GM12878 (cell line): Measurements from ENCODE around the gene RNF167. TPM values are rescaled to one million over a fixed set of nuclear protein-coding genes. Genes with fewer than 3 reads are reported as not detected.

Experiments used
- ATAC-seq: fragments of 200-7000 bp; cut with Tn5 transposase; 3 replicates; pipeline ENCODE4 v1.9.1; 2020; ENCODE audit warnings: mild to moderate bottlenecking, moderate library complexity
- BruUV-seq: library from RNA; stranded (reverse); fragments of 400-500 nt; replicated peaks from 2 replicates; lab custom pipeline; 2021; lab: Mats Ljungman, UMichigan
- CTCF ChIA-PET: fragments of 300-600 bp; sonication (Branson Sonifier 250); formaldehyde crosslinking; extraction: SDS; loops from one replicate; lab custom pipeline; 2021; ENCODE audit warnings: inconsistent platforms; lab: Yijun Ruan, JAX
- POLR2A ChIA-PET: fragments of 350-600 bp; formaldehyde crosslinking; extraction: SDS; loops from one replicate; lab custom pipeline; 2021; ENCODE audit warnings: inconsistent platforms; lab: Charles Lee
- RAD21 ChIA-PET: fragments of 300-600 bp; sonication (Branson Sonifier 250); formaldehyde crosslinking; loops from one replicate; lab custom pipeline; 2023; ENCODE audit warnings: antibody characterized with exemption; ENCODE audit not compliant: unreplicated experiment; lab: Charles Lee
- SMC1A ChIA-PET: fragments of 300-600 bp; sonication (Branson Sonifier 250); formaldehyde crosslinking; loops from one replicate; lab custom pipeline; 2023; ENCODE audit not compliant: unreplicated experiment, uncharacterized antibody; lab: Charles Lee
- DNase-seq: peaks from one replicate; pipeline ENCODE4 v3.0.0-alpha.2; 2011; ENCODE audit warnings: low read depth, low spot score
- FAIRE-seq: peaks from 3 replicates; lab custom pipeline; 2011; peaks lifted over from hg19 to GRCh38; lab: Jason Lieb, UNC
- H2AFZ ChIP-seq: 2 replicates; pipeline ENCODE4 v1.6.0; 2011; ENCODE audit warnings: low read depth, low read length, control low read depth; ENCODE audit not compliant: control insufficient read depth
- H3K27ac ChIP-seq: 2 replicates; pipeline ENCODE4 v1.5.1; 2011; ENCODE audit warnings: control low read depth; ENCODE audit not compliant: control insufficient read depth, insufficient read depth
- H3K27me3 ChIP-seq, 2 experiments: replicated peaks in 1 of 2; 2 replicates each; pipeline versions ENCODE4 v1.6.0 to v1.6.1; 2011; ENCODE audit warnings: low read length in 1 of 2; ENCODE audit not compliant: control insufficient read depth in 2 of 2, insufficient read depth in 2 of 2
- H3K36me3 ChIP-seq, 2 experiments: 2 replicates each; pipeline ENCODE4 v1.5.1; 2011; ENCODE audit warnings: low read length in 1 of 2; ENCODE audit not compliant: control insufficient read depth in 2 of 2, insufficient read depth in 2 of 2
- H3K4me1 ChIP-seq: 2 replicates; pipeline ENCODE4 v1.6.1; 2011; ENCODE audit warnings: mild to moderate bottlenecking, low read length, moderate library complexity, mixed read lengths; ENCODE audit not compliant: control insufficient read depth, insufficient read depth
- H3K4me2 ChIP-seq: 2 replicates; pipeline ENCODE4 v1.6.0; 2011; ENCODE audit warnings: control low read depth; ENCODE audit not compliant: control insufficient read depth, insufficient read depth
- H3K4me3 ChIP-seq: fragments of 200-600 bp; sonication (generic); 2 replicates; pipeline ENCODE4 v1.5.1; 2016
- H3K79me2 ChIP-seq: 2 replicates; pipeline ENCODE4 v1.6.0; 2011; ENCODE audit warnings: low read length; ENCODE audit not compliant: control insufficient read depth, insufficient read depth
- H3K9ac ChIP-seq: 2 replicates; pipeline ENCODE4 v1.8.0; 2011; ENCODE audit warnings: low read length, control low read depth, mixed read lengths; ENCODE audit not compliant: control insufficient read depth, insufficient read depth
- H3K9me3 ChIP-seq: replicated peaks from 3 replicates; pipeline ENCODE4 v1.5.1; 2011; ENCODE audit warnings: mild to moderate bottlenecking, low read length; ENCODE audit not compliant: control insufficient read depth, insufficient read depth
- H4K20me1 ChIP-seq: 2 replicates; pipeline ENCODE4 v1.6.0; 2011; ENCODE audit not compliant: control insufficient read depth, insufficient read depth
- BCL11A ChIP-seq: IDR thresholded peaks from 2 replicates; pipeline ENCODE4 v1.6.1; 2011; ENCODE audit warnings: low read depth, low read length
- BCL3 ChIP-seq: IDR thresholded peaks from 2 replicates; pipeline ENCODE4 v1.6.1; 2011; ENCODE audit warnings: borderline replicate concordance, low read depth, mild to moderate bottlenecking, moderate library complexity, low read length; ENCODE audit not compliant: insufficient read depth, poor library complexity, severe bottlenecking
- BCLAF1 ChIP-seq: fragments of 450-650 bp; IDR thresholded peaks from 2 replicates; pipeline ENCODE4 v1.6.1; 2017; ENCODE audit warnings: antibody characterized with exemption, mild to moderate bottlenecking, moderate library complexity
- CREB1 ChIP-seq: IDR thresholded peaks from 2 replicates; pipeline ENCODE4 v1.6.1; 2012; ENCODE audit warnings: low read depth, mild to moderate bottlenecking, inconsistent platforms
- GABPA ChIP-seq: IDR thresholded peaks from 2 replicates; pipeline ENCODE4 v1.6.1; 2014; ENCODE audit warnings: antibody characterized with exemption, low read depth, mild to moderate bottlenecking, inconsistent platforms
- NR2F1 ChIP-seq: fragments of 450-650 bp; conservative IDR thresholded peaks from 2 replicates; pipeline ENCODE4 v1.6.1; 2017; ENCODE audit warnings: mild to moderate bottlenecking
- NRF1 ChIP-seq: conservative IDR thresholded peaks from 2 replicates; pipeline ENCODE4 v1.6.1; 2011; ENCODE audit warnings: mild to moderate bottlenecking, low read depth, low read length, improper control_type of control experiment
- RBBP5 ChIP-seq: fragments of 200-600 bp; sonication (generic); conservative IDR thresholded peaks from 2 replicates; pipeline ENCODE4 v1.6.1; 2016
- SMC3 ChIP-seq: IDR thresholded peaks from 2 replicates; pipeline ENCODE4 v1.6.1; 2011; ENCODE audit warnings: low read length, improper control_type of control experiment, borderline replicate concordance
- SUZ12 ChIP-seq: fragments of 200-600 bp; sonication (generic); IDR thresholded peaks from one replicate; pipeline ENCODE4 v1.6.1; 2018; ENCODE audit warnings: antibody characterized with exemption, mild to moderate bottlenecking; ENCODE audit not compliant: unreplicated experiment
- USF1 ChIP-seq: IDR thresholded peaks from 2 replicates; pipeline ENCODE4 v1.6.1; 2011; ENCODE audit warnings: borderline replicate concordance, low read depth, mild to moderate bottlenecking, moderate library complexity, mixed read lengths, low read length; ENCODE audit not compliant: insufficient read depth; ENCODE audit errors: extremely low read length
- WGBS: methylation state at CpG from one replicate; pipeline ENCODE4 v1.1.6; 2016; ENCODE audit warnings: low lambda C conversion rate; ENCODE audit not compliant: insufficient replicate concordance, insufficient coverage; ENCODE audit errors: missing lambda C conversion rate; 5-methylcytosine and 5-hydroxymethylcytosine counted together
- in situ Hi-C: fragments of 300-500 bp; cut with MboI; formaldehyde crosslinking; loops from 9 replicates; pipeline ENCODE4 v1.14.3; 2018; ENCODE audit warnings: mixed read lengths
- intact Hi-C: fragments of 100-400 bp; cut with micrococcal nuclease; formaldehyde crosslinking; loops from one replicate; pipeline ENCODE4 v1.14.2; 2022; ENCODE audit not compliant: unreplicated experiment
- polyA plus RNA-seq, 11 experiments: library from polyadenylated mRNA; depleted of rRNA in 4 of 11; unstranded in 6 of 11; stranded (reverse) in 5 of 11; fragments of >200 nt; fragmentation: Nextera tagmentation in 4 of 11; fragmentation: Illumina TruSeq in 1 of 11; extraction: Ambion mirVana in 4 of 11; extraction: Trizol in 1 of 11; gene quantifications; 1 replicate in 1 of 11; 2 replicates in 10 of 11; pipeline versions ENCODE4 v1.2.1 to v1.2.3, GENCODE V29; 2011 to 2016; ENCODE audit warnings: inconsistent platforms in 2 of 11, missing spikeins in 2 of 11, low read depth in 1 of 11
- total RNA-seq, 4 experiments: library from RNA; depleted of rRNA in 3 of 4; stranded (reverse); fragments of >200 nt in 3 of 4; fragmentation: Illumina TruSeq in 1 of 4; extraction: Trizol in 1 of 4; gene quantifications; 2 replicates each; pipeline versions ENCODE4 v1.2.1 to v1.2.3, GENCODE V29; 2013 to 2021

RNF167 gene
- total and polyA plus RNA-seq, 10 of the 15 experiments (the other 5 are each of a cell fraction or from before 2014, with no cell fraction given), result 33.6 to 147 (median 57.6) TPM

GRCh38 chr17:4933646-4934045 lies 6.4 kb upstream of the RNF167 start:
- 100% methylated on average over 8 of the region's 16 CpGs for WGBS

More at GRCh38 chr17:4933646-4934045, 6.4 kb upstream of the RNF167 start:
- Histone ChIP-seq H3K9me3 (no peaks in the 10 kb centered on the region), H3K27ac (no peak overlapping the region), H3K27me3 (no peaks in the 10 kb centered on the region), H3K4me1 (peaks cover 29% of the 10 kb centered on the region), H3K9ac (no peak overlapping the region), H3K4me3 (no peak overlapping the region), H3K36me3 (peaks cover 4 to 14% of the 10 kb centered on the region in 2 experiments; a peak in 3 of 4 replicates), H4K20me1 (no peaks in the 10 kb centered on the region), H3K4me2 (no peak overlapping the region), H3K79me2 (peaks cover 9% of the 10 kb centered on the region), H2AFZ (no peak overlapping the region)
- intact Hi-C loops, result no loop called here
- in situ Hi-C loops, result no loop called here
- no peak for ATAC-seq
- no peak for DNase-seq
- FAIRE-seq, result no peak
- no TSS peak for BruUV-seq
- SMC1A ChIA-PET, result no interaction called here
- CTCF ChIA-PET, result interaction anchor here (0.9 to 1.3 kb wide), 2 partner anchors 25 to 34 kb away, joined by 4 to 5 read pairs; partner anchors contain the start of gene SPAG7
- RAD21 ChIA-PET, result interaction anchor here (1.2 kb wide), 1 partner anchor 34 kb away, joined by 4 read pairs; the partner anchor contains the start of gene SPAG7
- POLR2A ChIA-PET, result interaction anchor here (0.7 to 1.3 kb wide), 2 partner anchors 20 to 197 kb away, joined by 3 read pairs; no protein-coding TSS in a partner anchor
- no peak for TF ChIP-seq NR2F1
- no peak for TF ChIP-seq BCLAF1
- TF ChIP-seq CREB1, result no peak
- no peak for TF ChIP-seq BCL3
- TF ChIP-seq USF1, result no peak
- TF ChIP-seq SMC3, result no peak
- no peak for TF ChIP-seq BCL11A
- TF ChIP-seq NRF1, result no peak
- no peak for TF ChIP-seq GABPA
- TF ChIP-seq RBBP5, result no peak
- TF ChIP-seq SUZ12, result no peak
- TF ChIP-seq, all 136 proteins: peak for 0
